GM18505 (cell line): ENCODE results near the gene ZSCAN12.

Experiments
- ATAC-seq: cut with Tn5 transposase; IDR thresholded peaks from one replicate; pipeline ENCODE4 v1.9.1; 2021; ENCODE audit not compliant: unreplicated experiment
- POLR2A ChIP-seq: IDR thresholded peaks from 4 replicates; pipeline ENCODE4 v1.6.1; 2011; ENCODE audit warnings: borderline replicate concordance; ENCODE audit not compliant: insufficient read depth, insufficient read length; ENCODE audit errors: extremely low read depth

The ZSCAN12 gene

DNA sequence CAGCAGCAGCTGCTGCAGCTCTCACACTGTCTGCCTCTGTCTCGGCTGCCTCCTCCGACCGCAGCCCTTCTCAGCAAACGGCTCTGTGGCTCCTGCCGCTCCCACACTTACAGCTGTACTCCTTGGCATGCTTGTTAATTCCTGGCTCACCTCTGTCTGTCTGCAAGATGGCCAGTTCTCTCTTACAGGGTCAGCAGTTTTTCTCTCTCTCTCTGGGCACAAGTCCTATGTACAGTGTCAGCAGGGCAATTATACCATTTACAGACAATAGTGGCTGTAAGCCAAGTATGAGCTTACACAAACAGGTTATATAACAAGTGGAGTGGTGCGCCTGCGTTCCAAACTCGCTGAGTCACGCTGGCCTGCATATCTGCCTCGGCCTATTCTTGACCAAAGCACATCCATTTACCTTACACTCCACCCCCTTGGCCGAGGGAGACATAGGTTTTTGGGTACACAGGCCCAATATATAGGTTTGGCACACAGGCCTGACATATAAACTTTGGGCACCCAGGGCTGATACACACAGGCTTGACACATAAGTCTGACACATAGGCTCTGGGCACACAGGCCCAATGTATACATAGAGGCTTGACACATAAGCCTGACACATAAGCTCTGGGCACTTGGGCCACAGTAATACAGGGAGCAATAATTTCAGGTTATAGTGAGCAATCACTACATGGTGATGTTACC lies 45.4 kb downstream of the ZSCAN12 start:
- no peak for TF ChIP-seq POLR2A
- no peak for ATAC-seq

DNA sequence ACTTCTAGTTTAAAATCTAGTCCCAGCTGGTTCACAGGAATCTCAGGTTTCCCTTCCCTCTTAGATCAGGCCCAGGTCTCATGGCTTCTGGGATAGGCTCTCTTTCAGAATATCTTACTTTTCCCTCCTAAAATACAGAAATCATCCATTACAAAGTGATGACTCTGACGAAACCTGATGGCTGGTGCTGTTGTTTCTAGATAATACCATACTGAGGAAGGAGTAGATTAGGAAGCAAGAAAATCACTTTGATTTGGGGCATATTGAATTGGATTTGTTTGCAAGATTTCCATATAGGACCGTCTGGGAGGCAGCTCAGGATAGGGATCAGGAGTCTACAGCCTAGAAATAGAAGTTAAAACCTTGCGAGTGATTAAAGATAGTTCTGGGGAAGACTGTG lies 46.2 kb downstream of the ZSCAN12 start:
- TF ChIP-seq POLR2A: no peak
- ATAC-seq: no peak

DNA sequence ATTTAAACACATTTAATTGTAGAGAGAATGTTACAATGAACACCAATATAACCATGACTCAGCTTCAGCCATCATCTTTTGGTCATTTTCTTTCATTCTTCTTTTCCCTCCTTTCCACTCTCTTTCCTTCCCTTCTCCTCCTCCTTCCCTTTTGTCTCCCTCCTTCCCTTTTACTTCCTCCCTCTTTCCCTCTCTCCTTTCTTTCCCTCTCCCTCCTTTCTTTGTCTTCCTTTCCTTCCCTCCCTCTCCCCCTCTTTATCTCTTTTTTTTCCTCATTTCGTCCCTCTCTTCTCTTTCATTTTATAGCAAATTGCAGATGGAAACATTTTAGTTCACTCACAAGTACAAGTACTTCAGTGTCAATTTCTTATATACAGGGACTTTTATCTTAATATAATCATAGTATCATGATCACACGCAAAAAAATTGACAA lies 48.0 kb downstream of the ZSCAN12 start:
- ATAC-seq: no peak
- no peak for TF ChIP-seq POLR2A

DNA sequence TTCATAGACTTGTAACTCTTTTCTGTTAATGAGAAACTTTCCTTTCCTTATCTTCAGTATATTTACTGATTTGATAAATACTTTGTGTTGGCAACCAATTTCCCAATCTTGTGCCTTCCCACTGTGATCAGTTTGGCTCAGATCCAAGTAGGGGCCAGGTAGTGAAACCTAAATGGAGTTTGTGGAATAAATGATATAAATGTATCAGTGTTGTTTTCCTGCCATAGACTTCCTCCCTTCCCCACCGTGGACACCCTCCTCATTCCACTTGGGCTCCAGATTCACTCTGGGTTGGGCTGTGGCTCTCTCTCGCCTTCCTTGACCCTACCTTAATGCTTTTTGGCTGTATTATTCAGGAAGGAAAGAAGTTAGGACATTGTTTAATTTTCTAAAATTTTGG lies 48.5 kb downstream of the ZSCAN12 start:
- no peak for ATAC-seq
- no peak for TF ChIP-seq POLR2A

DNA sequence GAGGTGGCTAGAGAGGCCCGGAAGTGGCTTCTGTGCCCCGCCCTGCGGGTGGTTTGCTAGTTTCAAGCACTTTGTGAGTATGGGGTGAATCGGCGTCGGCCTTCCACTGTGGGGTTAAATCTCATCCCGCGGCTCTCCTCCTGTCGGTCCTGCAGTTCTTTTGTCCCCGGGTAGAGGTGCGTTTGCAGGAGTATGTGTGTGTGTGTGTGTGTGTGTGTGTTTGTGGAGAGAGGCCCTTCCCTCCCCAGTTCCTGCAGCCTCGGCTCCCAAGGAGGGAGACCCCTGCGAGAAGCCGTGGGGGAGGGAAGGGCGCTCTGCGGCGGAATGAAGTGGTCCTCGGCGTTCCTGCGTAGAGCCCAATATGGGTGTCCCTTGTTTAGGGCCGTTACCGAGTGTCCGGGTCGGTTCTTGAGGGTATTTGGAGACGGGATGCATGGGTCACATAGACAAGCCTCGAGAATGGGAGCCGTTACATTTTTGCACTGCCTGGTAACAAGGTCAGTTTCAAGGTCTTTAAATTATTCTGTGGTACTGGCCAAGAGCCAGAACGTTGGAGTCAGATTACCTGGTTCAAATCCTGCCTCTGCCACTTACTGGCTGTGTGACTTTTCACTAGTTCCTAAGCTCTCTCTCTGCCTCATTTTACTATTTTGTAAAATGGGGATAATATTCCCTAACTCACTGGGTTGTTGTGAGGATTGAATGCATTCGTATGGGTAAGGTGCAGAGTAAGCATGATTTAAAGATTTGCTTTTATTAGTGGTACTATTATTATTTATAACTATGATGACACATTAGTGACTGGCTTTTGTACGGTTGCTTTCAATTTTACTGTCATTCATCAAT lies 49.4 kb downstream of the ZSCAN12 start, which contains the start of gene ZKSCAN3:
Gene ZKSCAN3, plus strand, starts transcription at position 56 of the 846 bp plus-strand sequence. CDS start 9,640 bp downstream, outside the sequence.
- peak; percentile 87 for ATAC-seq
- peak; percentile 83 for TF ChIP-seq POLR2A

DNA sequence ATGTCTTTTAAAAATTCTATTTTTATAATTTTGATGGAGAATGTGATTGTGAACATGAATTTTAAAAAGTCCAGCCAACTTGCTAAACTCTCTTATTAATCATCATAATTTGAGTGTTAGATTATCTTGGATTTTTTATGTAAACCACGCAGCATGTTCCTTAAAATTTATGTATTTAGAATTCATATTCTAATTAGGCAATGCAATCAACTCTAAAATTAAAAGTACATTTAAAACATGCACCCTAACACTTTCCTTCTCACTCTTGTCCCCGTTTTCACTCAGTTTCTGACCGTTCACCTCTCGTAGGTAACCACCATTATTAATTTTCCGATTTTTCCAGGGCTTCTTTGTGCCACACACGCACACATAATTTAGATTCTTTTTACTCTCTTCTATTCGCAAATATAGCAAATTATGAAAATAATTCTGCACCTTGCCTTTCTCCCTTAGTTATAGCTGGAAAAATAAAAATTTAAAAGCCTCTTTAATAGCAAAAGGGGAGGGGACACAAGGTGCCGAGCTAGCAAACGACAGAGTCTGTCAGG lies 50.1 kb downstream of the ZSCAN12 start:
- TF ChIP-seq POLR2A: no peak
- peak; percentile 11 for ATAC-seq

DNA sequence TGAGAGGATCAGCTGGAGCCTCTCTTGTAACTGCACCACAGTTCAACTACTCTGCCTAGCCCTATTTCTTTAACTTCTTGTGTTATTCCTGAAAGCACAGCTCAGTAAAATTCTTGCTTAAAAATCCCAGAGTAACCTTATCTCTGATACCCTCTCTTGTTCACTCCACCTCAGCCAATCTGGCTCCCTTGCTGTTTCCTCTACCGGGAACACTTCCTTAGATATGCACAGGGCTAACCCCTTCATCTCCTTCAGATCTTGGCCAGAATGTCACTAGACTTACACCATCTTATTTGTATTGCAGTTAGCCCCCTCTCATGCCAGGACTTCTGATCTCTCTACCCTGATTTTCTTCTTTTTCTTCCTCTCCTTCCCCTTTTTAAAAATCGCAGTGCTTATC lies 52.4 kb downstream of the ZSCAN12 start:
- no peak for TF ChIP-seq POLR2A
- ATAC-seq: no peak

DNA sequence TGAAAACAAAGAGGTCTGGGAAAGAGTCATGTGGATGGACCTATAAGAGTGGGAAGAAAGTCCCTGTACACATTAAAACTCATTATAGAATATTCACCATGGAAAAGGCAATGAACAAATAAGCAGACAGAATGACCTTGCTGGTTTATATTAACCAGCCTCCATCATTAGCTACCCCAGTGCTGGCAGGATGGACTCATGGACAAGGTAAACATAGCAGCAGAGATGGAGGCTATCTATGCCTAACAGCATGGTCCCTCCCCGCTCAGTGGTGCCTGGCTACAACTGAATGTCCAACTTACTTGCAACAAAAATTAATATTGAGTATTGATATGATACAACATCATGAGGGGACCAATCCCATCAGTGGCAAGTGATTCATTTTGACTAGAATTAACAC lies 54.3 kb downstream of the ZSCAN12 start:
- no peak for TF ChIP-seq POLR2A
- no peak for ATAC-seq

DNA sequence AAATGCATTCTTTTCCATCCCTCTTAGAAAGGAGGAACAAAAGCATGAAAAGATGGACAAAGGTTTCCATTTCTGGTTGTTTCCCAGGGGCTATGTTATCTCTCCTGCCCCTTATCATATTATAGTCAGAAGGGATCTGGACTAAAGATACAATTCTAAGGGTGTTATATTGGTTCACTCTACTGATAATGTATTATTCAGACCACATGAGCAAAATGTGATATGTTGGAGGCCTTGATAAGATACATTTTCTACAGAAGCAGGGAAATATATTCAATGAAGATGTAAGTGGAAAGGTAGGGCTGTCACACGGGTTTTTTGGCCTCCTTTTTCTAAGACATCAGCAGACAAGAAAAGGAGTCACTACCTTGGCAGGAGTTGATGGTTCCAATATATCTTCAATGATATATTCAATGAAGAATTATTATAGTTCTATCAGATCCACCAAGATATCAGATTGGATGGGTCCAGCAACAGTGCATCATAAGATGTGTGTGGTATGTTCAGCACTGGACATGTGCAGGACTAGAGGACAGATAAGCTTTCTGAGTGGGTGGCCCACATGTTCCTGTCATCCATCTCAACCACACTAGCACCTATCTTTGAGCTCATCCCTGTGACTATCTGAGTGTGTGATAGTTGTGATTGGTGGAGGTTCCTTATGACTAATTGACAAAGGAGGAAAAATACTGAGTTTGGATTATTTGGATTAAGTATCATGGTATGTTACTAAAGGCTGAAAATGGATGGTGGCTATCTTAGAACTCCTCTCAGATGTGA lies 55.5 kb downstream of the ZSCAN12 start:
- ATAC-seq: no peak
- TF ChIP-seq POLR2A: no peak

DNA sequence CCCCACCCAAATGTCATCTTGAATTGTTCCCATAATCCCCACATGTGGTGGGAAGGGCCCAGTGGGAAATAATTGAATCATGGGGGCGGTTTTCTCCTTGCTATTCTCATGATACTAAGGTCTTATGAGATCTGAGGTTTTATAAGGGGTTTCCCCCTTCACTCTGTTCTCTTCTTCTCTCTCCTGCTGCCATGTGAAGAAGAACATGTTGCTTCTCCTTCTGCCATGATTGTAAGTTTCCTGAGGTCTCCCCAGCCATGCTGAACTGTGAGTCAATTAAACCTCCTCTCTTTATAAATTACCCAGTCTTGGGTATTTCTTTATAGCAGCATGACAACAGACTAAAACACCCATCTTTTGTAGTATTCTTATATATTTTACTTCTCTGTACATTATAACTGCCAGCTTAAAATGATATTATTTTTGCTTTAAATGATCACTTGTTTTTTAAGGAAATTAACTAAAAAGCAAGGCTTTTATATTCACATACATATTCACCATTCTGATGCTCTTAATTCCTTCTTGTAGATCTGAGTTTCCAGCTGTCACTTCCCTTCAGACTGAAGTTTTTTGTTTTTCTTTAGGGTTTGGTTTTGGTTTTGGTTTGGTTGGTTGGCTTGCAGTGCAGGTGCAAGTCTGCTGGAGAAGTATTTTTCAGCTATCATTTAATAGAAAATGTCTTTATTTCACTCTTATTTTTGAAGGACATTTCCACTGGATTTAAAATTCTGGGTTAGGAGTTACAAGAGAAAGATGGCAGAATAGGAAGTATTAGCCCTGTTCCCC lies 59.0 kb downstream of the ZSCAN12 start:
- ATAC-seq: no peak
- no peak for TF ChIP-seq POLR2A

DNA sequence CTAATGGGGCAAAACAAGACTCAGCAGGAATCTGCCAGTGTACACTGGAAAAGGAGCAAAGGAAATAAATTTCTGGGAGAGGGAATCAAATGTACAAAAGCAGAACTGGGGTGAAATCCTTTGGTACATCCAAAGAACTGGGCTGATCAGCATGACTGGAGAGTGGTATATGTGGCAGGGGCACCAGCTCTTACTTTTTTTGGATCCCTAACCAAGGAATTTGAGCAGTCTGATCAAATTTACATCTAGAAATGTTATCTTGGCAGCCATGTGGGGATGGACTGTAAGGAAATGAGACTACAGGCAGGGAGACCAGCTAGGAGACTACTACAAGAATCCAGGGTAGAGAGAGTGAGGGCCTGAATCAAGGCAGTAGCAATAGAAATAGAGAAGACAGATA lies 62.4 kb downstream of the ZSCAN12 start:
- no peak for ATAC-seq

More for the DNA sequence above, 62.4 kb downstream of the ZSCAN12 start:
- TF ChIP-seq POLR2A: no peak
